Measurements from ENCODE around the gene SYDE1.

DNA sequence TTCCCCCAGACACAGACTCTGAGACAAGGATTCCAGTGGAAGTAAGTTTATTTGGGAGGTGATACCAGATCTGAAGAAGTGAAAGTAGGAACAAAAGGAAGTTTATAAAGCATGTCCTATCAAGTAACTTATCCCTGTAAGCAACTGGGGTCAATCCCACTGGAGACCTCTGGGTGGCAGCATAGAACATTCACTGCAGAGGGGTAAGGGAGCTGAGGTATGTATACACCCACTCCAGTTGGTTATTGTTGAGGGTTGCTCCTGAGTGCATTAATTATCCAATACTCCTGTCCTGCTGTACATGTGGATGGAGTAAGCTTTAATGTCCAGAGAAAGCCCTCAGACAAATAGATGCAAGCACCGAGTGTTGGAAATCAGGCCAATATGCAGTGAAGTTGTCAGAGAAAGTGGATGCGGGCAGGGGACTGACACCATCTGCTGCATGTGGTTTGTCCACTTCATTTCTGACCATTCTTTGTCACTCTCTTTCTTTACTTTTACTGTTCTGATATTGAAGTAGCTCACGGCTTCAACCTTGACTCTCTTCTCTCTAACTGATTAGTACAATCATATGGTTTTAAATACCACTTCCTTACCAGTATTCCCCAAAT, 46.9 kb downstream of the SYDE1 start:
- TF ChIP-seq, protein P1, sequence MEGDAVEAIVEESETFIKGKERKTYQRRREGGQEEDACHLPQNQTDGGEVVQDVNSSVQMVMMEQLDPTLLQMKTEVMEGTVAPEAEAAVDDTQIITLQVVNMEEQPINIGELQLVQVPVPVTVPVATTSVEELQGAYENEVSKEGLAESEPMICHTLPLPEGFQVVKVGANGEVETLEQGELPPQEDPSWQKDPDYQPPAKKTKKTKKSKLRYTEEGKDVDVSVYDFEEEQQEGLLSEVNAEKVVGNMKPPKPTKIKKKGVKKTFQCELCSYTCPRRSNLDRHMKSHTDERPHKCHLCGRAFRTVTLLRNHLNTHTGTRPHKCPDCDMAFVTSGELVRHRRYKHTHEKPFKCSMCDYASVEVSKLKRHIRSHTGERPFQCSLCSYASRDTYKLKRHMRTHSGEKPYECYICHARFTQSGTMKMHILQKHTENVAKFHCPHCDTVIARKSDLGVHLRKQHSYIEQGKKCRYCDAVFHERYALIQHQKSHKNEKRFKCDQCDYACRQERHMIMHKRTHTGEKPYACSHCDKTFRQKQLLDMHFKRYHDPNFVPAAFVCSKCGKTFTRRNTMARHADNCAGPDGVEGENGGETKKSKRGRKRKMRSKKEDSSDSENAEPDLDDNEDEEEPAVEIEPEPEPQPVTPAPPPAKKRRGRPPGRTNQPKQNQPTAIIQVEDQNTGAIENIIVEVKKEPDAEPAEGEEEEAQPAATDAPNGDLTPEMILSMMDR (IDR thresholded peaks at IDR 0.05; ENCODE audit: low read length), result peak; percentile 74
- TF ChIP-seq EZH2 (IDR thresholded peaks at IDR 0.05; ENCODE audit: borderline replicate concordance, low read length), result no peak
